ENCODE data around the gene TMEM40. TPM values are rescaled to one million over a fixed set of nuclear protein-coding genes. Genes with fewer than 3 reads are reported as not detected.

The TMEM40 gene
- total and polyA plus RNA-seq, 9 of the 15 experiments (the other 6 are each of a cell fraction or from before 2014, with no cell fraction given): 0.11 to 0.31 (median 0.14) TPM; not detected in 6

DNA sequence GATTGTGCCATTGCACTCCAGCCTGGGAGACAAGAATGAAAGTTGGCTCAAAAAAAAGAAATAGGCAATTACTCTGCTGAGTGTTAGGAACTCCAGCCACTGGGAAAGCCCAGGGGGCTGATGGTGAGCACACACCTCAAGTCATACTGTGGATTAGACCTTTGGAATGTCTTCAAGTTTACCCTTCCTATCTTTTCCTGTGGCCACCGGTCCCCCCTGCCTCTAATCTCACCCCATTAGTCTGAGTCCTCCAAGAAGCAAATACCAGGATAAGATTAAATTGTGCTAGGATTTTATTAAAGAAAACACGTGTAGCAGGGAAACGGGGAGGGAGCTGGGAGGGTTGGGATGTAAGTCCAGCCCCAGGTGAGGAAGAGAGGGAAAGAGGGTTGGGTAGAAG lies 31.6 kb downstream of the TMEM40 start (continued):
- TF ChIP-seq, protein P1, sequence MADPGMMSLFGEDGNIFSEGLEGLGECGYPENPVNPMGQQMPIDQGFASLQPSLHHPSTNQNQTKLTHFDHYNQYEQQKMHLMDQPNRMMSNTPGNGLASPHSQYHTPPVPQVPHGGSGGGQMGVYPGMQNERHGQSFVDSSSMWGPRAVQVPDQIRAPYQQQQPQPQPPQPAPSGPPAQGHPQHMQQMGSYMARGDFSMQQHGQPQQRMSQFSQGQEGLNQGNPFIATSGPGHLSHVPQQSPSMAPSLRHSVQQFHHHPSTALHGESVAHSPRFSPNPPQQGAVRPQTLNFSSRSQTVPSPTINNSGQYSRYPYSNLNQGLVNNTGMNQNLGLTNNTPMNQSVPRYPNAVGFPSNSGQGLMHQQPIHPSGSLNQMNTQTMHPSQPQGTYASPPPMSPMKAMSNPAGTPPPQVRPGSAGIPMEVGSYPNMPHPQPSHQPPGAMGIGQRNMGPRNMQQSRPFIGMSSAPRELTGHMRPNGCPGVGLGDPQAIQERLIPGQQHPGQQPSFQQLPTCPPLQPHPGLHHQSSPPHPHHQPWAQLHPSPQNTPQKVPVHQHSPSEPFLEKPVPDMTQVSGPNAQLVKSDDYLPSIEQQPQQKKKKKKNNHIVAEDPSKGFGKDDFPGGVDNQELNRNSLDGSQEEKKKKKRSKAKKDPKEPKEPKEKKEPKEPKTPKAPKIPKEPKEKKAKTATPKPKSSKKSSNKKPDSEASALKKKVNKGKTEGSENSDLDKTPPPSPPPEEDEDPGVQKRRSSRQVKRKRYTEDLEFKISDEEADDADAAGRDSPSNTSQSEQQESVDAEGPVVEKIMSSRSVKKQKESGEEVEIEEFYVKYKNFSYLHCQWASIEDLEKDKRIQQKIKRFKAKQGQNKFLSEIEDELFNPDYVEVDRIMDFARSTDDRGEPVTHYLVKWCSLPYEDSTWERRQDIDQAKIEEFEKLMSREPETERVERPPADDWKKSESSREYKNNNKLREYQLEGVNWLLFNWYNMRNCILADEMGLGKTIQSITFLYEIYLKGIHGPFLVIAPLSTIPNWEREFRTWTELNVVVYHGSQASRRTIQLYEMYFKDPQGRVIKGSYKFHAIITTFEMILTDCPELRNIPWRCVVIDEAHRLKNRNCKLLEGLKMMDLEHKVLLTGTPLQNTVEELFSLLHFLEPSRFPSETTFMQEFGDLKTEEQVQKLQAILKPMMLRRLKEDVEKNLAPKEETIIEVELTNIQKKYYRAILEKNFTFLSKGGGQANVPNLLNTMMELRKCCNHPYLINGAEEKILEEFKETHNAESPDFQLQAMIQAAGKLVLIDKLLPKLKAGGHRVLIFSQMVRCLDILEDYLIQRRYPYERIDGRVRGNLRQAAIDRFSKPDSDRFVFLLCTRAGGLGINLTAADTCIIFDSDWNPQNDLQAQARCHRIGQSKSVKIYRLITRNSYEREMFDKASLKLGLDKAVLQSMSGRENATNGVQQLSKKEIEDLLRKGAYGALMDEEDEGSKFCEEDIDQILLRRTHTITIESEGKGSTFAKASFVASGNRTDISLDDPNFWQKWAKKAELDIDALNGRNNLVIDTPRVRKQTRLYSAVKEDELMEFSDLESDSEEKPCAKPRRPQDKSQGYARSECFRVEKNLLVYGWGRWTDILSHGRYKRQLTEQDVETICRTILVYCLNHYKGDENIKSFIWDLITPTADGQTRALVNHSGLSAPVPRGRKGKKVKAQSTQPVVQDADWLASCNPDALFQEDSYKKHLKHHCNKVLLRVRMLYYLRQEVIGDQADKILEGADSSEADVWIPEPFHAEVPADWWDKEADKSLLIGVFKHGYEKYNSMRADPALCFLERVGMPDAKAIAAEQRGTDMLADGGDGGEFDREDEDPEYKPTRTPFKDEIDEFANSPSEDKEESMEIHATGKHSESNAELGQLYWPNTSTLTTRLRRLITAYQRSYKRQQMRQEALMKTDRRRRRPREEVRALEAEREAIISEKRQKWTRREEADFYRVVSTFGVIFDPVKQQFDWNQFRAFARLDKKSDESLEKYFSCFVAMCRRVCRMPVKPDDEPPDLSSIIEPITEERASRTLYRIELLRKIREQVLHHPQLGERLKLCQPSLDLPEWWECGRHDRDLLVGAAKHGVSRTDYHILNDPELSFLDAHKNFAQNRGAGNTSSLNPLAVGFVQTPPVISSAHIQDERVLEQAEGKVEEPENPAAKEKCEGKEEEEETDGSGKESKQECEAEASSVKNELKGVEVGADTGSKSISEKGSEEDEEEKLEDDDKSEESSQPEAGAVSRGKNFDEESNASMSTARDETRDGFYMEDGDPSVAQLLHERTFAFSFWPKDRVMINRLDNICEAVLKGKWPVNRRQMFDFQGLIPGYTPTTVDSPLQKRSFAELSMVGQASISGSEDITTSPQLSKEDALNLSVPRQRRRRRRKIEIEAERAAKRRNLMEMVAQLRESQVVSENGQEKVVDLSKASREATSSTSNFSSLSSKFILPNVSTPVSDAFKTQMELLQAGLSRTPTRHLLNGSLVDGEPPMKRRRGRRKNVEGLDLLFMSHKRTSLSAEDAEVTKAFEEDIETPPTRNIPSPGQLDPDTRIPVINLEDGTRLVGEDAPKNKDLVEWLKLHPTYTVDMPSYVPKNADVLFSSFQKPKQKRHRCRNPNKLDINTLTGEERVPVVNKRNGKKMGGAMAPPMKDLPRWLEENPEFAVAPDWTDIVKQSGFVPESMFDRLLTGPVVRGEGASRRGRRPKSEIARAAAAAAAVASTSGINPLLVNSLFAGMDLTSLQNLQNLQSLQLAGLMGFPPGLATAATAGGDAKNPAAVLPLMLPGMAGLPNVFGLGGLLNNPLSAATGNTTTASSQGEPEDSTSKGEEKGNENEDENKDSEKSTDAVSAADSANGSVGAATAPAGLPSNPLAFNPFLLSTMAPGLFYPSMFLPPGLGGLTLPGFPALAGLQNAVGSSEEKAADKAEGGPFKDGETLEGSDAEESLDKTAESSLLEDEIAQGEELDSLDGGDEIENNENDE (IDR thresholded peaks at IDR 0.05; ENCODE audit: low read depth, low read length): no peak
- TF ChIP-seq TCF7L2 (IDR thresholded peaks at IDR 0.05; ENCODE audit: low read depth, low read length): no peak
- TF ChIP-seq ATF1 (CRISPR knock-in tag; IDR thresholded peaks at IDR 0.05): no peak
- TF ChIP-seq ATF1 (tag; IDR thresholded peaks at IDR 0.05): no peak
- no peak for TF ChIP-seq PHF21A (IDR thresholded peaks at IDR 0.05; ENCODE audit: borderline replicate concordance, low read depth)
- no peak for TF ChIP-seq ZNF354B (CRISPR knock-in tag; IDR thresholded peaks at IDR 0.05)
- no peak for TF ChIP-seq POLR2G (IDR thresholded peaks at IDR 0.05; ENCODE audit: low read depth, low read length)
- TF ChIP-seq ZNF77 (CRISPR knock-in tag; IDR thresholded peaks at IDR 0.05): no peak
- no peak for TF ChIP-seq EGR1 (conservative IDR thresholded peaks at IDR 0.05)
- TF ChIP-seq ZNF197 (CRISPR knock-in tag; IDR thresholded peaks at IDR 0.05; ENCODE audit: low read depth): no peak
- no peak for TF ChIP-seq TEAD4 (IDR thresholded peaks at IDR 0.05; ENCODE audit: low read length)
- TF ChIP-seq TEAD4 (CRISPR knock-in tag; IDR thresholded peaks at IDR 0.05; ENCODE audit: borderline replicate concordance): no peak
